Measurements from ENCODE around the gene TMEM156. TPM values are rescaled to one million over a fixed set of nuclear protein-coding genes. Genes with fewer than 3 reads are reported as not detected.

The TMEM156 gene
- total and polyA plus RNA-seq, 10 donors, result 10.5 to 76.1 (median 17.0) TPM

DNA sequence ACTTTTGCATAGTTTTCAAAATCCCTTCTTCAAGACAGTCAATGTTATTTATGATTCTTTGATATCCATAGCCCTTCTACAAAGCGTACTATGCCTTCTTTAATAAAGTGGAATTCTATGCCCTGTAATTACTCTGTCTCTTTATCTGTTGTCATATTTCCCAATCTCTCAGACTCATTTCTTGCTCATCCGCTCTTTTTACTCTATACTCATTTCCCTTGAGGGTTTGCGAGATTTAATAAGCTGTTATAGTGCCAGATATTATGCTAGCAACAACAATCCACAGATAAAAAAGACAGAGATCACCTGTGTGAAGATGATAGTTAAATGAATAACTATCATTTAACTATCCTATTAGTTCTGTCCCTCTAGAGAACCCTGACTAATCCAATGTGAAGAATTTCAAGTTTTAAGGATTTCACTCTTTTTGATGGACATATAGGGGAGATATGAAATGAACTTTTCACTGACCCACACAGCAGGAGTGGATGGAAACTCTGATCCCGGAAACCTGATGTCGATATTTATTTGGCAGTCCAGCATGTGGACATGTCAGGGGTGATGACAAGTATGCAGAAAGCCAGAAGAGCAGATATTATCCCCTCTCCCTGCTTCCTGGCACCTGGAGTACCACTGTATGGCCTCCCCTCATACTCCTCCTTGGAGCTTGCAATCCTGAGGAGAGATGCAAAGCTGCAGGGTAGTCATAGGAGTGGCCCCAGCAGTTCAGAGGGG is 49.7 kb downstream of the TMEM156 start:
- WGBS, 5 donors, result 90 to 98% (median 94%) methylated on average over 5 of the region's 5 CpGs
- Histone ChIP-seq H3K36me3 (peaks cover 0 to 46% (median 8%) of the 10 kb centered on the region in 6 donors), H3K4me1 (peaks cover 0 to 27% (median 12%) of the 10 kb centered on the region in 6 donors), H3K27me3 (replicated peaks in 1 of 7) (no peaks in the 10 kb centered on the region), H3K4me3 (no peak overlapping the region), H3K9me3 (no peaks in the 10 kb centered on the region), H3K27ac (no peak overlapping the region)
- intact Hi-C loops (cut with DNase I; ENCODE audit: low total_unique reads), result no loop called here
- TF ChIP-seq, protein P1, sequence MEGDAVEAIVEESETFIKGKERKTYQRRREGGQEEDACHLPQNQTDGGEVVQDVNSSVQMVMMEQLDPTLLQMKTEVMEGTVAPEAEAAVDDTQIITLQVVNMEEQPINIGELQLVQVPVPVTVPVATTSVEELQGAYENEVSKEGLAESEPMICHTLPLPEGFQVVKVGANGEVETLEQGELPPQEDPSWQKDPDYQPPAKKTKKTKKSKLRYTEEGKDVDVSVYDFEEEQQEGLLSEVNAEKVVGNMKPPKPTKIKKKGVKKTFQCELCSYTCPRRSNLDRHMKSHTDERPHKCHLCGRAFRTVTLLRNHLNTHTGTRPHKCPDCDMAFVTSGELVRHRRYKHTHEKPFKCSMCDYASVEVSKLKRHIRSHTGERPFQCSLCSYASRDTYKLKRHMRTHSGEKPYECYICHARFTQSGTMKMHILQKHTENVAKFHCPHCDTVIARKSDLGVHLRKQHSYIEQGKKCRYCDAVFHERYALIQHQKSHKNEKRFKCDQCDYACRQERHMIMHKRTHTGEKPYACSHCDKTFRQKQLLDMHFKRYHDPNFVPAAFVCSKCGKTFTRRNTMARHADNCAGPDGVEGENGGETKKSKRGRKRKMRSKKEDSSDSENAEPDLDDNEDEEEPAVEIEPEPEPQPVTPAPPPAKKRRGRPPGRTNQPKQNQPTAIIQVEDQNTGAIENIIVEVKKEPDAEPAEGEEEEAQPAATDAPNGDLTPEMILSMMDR (IDR thresholded peaks at IDR 0.05 in 8 of 11, conservative IDR thresholded peaks at IDR 0.05 in 3 of 11), result no peak
- no peak for TF ChIP-seq POLR2AphosphoS5 (IDR thresholded peaks at IDR 0.05)
- no peak for TF ChIP-seq POLR2A (IDR thresholded peaks at IDR 0.05)
- no peak for DNase-seq

DNA sequence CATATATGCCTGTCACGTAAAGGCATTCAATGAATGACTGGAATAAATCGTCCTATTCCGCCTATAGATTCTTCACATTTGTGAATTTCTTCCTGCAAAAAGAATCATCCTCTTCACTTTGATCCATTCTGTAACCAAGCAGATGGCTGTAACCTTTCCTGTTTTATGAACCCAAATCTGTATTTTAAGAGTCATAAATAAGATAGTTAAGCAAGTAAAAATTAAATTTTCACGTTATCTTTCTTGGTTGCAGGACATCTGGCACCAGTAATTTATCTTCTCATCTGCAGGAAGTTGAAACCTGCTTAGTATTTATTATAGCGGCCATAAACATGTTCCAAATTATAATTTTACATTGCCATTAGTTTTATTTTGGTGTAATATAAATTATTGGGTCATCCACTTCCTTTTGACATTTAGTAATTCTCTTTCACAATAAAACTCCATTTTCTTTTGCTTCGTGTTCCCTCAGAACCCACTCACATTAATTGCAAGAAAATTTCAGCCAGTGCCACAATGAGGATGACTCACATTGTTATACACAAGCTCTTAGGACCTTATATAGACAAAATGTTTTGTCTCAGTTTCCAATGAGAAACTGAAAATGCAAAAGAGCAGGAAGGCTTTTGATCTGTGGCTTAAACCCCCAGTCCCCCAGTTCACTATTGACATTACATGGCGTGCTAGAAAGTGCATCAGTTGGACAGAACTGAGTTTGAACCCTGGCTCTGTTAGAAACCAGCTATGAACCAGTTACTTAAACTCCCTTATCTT is 51.1 kb downstream of the TMEM156 start:
- intact Hi-C loops (cut with DNase I; ENCODE audit: low total_unique reads), result no loop called here
- H3K9me3 ChIP-seq, result no peaks in the 10 kb centered on the region
- no peaks in the 10 kb centered on the region for H3K27me3 ChIP-seq (replicated peaks in 1 of 7)
- H3K4me1 ChIP-seq, result peaks cover 0 to 14% (median 5%) of the 10 kb centered on the region in 6 donors
- TF ChIP-seq POLR2AphosphoS5 (IDR thresholded peaks at IDR 0.05) (no peak), POLR2A (IDR thresholded peaks at IDR 0.05) (no peak)
- TF ChIP-seq, protein P1 (IDR thresholded peaks at IDR 0.05 in 8 of 11, conservative IDR thresholded peaks at IDR 0.05 in 3 of 11), result no peak
- WGBS, 5 donors, result 63 to 72% (median 70%) methylated on average over 7 of the region's 7 CpGs
- H3K27ac ChIP-seq, result no peak overlapping the region
- H3K36me3 ChIP-seq, result peaks cover 0 to 46% (median 8%) of the 10 kb centered on the region in 6 donors
- no peak for DNase-seq
- no peak overlapping the region for H3K4me3 ChIP-seq

DNA sequence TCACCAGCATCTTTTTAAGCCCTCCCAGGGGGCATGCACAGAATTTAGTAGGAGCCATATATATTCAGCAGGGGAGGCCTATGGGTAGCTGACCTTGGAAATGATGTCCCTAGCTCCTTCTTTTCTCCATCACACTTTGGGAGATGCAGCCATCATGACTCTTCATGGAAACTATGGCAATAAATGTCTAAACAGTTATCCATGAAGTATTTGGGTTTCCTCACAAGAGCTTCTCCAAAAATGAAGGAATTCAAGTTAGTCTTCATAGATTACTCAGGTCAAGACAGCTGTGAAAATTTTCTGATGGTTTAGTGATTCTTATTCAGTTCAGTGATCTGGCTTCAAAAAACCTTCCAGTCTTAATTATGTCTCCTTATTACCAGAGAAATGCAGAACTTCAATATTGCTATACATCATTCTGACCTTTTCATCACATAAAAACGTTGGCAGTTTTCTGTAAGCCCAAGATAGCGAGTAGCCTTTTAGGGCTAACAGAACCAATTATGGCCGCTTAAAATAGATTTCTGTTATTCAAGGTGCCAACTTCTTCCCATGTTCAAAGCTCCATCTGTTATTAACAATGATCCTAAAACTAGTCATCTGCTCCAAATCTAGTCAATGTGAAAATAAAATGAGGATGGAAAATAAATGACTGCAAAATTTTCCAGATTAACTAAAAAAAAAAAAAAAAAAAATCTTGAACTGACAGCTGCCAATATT is 52.5 kb downstream of the TMEM156 start:
- Histone ChIP-seq H3K36me3 (peaks cover 0 to 46% (median 8%) of the 10 kb centered on the region in 6 donors), H3K4me1 (no peaks in the 10 kb centered on the region), H3K27ac (no peak overlapping the region), H3K9me3 (no peaks in the 10 kb centered on the region), H3K4me3 (no peak overlapping the region), H3K27me3 (replicated peaks in 1 of 7) (no peaks in the 10 kb centered on the region)
- DNase-seq, result no peak
- no peak for TF ChIP-seq POLR2AphosphoS5 (IDR thresholded peaks at IDR 0.05)
- TF ChIP-seq, protein P1 (IDR thresholded peaks at IDR 0.05 in 8 of 11, conservative IDR thresholded peaks at IDR 0.05 in 3 of 11), result no peak
- no peak for TF ChIP-seq POLR2A (IDR thresholded peaks at IDR 0.05)
- intact Hi-C loops (cut with DNase I; ENCODE audit: low total_unique reads), result no loop called here
- 81 to 87% (median 85%) methylated on average over 3 of the region's 3 CpGs for WGBS, 5 donors

Data from spleen (tissue), 11 donors.